ENCODE results near the gene PODXL. TPM values are rescaled to one million over a fixed set of nuclear protein-coding genes. Genes with fewer than 3 reads are reported as not detected.

PODXL gene
- polyA plus RNA-seq, 1 donor (not counting 4 experiments of a cell fraction or from before 2014, with no cell fraction given), result 0.08 TPM

DNA sequence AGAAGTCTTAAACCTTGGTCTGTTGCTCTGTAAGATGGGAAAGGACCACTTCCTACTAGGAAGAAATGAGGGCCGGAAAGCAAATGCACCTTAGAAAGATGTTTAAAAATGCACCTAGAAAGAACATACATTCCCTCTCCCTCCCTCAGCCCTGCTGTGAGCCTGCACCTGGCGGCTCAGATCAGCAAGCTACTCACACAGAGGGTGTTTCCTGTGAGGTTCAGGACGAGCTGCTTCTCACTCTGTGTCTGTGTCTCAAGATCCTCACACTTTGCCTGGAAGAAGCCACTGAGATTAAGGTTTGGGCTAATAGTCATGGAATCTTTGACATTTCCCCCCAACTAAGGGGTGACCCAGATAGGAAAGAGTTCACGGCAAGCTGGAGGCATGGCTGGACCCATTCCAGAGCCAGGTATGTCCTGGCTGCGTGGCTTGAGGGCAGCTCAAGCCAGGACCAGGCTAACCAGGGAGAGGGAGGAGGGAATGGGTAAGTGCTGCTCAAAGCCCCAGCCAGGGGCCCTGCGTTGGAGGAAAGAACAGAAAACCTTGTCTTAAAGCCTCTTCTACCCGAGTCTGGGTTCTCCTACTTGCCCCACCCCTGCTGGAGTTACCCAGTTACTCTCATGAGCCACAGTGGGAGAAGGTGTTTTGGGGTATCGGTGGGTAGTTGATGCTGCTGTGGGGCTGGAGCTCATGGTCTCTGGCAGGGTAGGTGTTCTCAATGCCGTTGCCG lies 47.5 kb downstream of the PODXL start:
- dilution Hi-C loops (cut with MboI; ENCODE audit: extremely low pct_ligation_motif_present, low sequenced_read_pairs), result no loop called here
- no peak overlapping the region for H3K4me2 ChIP-seq (ENCODE audit: control insufficient read depth, extremely low read depth, insufficient read depth, low read depth, low read length)
- H3K9me3 ChIP-seq (ENCODE audit: control insufficient read depth, low read depth, low read length), result no peaks in the 10 kb centered on the region
- no peaks in the 10 kb centered on the region for H3K9me1 ChIP-seq (ENCODE audit: control insufficient read depth, extremely low read depth, insufficient read depth, low read length)
- FAIRE-seq, result no peak
- DNase-seq (ENCODE audit: low read depth, low spot score), result no peak
- no peak overlapping the region for H3K27ac ChIP-seq (ENCODE audit: control insufficient read depth, insufficient read depth, low read length)
- no peaks in the 10 kb centered on the region for H3K79me2 ChIP-seq (ENCODE audit: control insufficient read depth, insufficient read depth, low read length)
- no peaks in the 10 kb centered on the region for H3K36me3 ChIP-seq (ENCODE audit: control insufficient read depth in 2 of 2, extremely low read depth in 1 of 2, insufficient read depth in 2 of 2, low read length in 2 of 2)
- no peaks in the 10 kb centered on the region for H4K20me1 ChIP-seq (ENCODE audit: control insufficient read depth, extremely low read depth, insufficient read depth, low read length)
- H2AFZ ChIP-seq (ENCODE audit: control insufficient read depth, low read length), result no peak overlapping the region
- no peak overlapping the region for H3K4me3 ChIP-seq (ENCODE audit: control insufficient read depth in 2 of 3, extremely low read depth in 1 of 3, insufficient read depth in 2 of 3, low read depth in 1 of 3, low read length in 3 of 3)
- TF ChIP-seq, protein P1, sequence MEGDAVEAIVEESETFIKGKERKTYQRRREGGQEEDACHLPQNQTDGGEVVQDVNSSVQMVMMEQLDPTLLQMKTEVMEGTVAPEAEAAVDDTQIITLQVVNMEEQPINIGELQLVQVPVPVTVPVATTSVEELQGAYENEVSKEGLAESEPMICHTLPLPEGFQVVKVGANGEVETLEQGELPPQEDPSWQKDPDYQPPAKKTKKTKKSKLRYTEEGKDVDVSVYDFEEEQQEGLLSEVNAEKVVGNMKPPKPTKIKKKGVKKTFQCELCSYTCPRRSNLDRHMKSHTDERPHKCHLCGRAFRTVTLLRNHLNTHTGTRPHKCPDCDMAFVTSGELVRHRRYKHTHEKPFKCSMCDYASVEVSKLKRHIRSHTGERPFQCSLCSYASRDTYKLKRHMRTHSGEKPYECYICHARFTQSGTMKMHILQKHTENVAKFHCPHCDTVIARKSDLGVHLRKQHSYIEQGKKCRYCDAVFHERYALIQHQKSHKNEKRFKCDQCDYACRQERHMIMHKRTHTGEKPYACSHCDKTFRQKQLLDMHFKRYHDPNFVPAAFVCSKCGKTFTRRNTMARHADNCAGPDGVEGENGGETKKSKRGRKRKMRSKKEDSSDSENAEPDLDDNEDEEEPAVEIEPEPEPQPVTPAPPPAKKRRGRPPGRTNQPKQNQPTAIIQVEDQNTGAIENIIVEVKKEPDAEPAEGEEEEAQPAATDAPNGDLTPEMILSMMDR (optimal IDR thresholded peaks at IDR 0.05 in 1 of 3, IDR thresholded peaks at IDR 0.05 in 1 of 3, conservative IDR thresholded peaks at IDR 0.05 in 1 of 3; ENCODE audit: extremely low read depth in 1 of 3, insufficient read depth in 2 of 3, low read length in 3 of 3), result no peak
- TF ChIP-seq EZH2 (IDR thresholded peaks at IDR 0.05; ENCODE audit: low read length), result no peak
- peaks cover 13% of the 10 kb centered on the region for H3K27me3 ChIP-seq (ENCODE audit: control insufficient read depth, extremely low read depth, insufficient read depth, low read length)
- H3K9ac ChIP-seq (ENCODE audit: control insufficient read depth, extremely low read depth, insufficient read depth, low read length), result no peak overlapping the region
- no peaks in the 10 kb centered on the region for H3K4me1 ChIP-seq (ENCODE audit: control insufficient read depth, extremely low read depth, insufficient read depth, low read length)

DNA sequence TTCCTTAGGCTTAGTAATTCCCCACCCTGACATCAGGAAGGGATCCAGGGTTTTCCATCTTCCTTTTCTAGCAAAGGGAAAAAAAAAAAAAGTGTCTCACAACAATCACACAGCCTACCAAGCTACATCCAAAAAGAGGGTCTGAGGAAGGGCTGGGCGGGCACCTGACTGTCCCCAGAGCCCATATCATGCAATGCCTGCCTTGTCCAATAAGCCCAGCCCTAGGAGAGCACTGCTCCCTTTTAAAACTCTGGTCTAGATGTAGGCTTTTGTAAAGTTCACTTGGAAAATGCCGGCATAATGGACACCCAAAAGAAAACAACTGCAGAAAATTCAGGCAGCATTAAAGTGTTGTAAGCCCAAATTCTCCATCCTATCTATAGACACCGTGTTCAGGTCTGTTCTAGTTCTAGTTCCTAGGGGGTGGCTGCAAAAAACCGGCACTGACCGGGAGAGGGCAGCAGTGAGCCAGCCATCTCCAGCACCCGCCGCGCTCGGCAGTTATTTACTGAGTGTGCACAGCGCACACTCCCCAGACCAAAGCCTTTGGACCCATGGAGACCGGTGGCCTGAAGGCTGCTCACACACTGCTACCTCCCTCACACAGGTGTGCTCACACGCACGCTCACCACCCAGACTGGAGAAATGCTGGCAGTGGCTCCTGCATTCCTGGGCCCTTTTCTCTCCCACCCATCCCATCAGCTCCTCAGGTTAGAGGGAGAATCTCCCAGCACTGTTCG lies 48.7 kb downstream of the PODXL start:
- H2AFZ ChIP-seq (ENCODE audit: control insufficient read depth, low read length), result no peak overlapping the region
- H3K9me3 ChIP-seq (ENCODE audit: control insufficient read depth, low read depth, low read length), result no peaks in the 10 kb centered on the region

More for the DNA sequence above, 48.7 kb downstream of the PODXL start:
- Histone ChIP-seq H3K4me1 (ENCODE audit: control insufficient read depth, extremely low read depth, insufficient read depth, low read length) (no peaks in the 10 kb centered on the region), H3K4me3 (ENCODE audit: control insufficient read depth in 2 of 3, extremely low read depth in 1 of 3, insufficient read depth in 2 of 3, low read depth in 1 of 3, low read length in 3 of 3) (no peak overlapping the region), H3K27ac (ENCODE audit: control insufficient read depth, insufficient read depth, low read length) (no peak overlapping the region), H3K4me2 (ENCODE audit: control insufficient read depth, extremely low read depth, insufficient read depth, low read depth, low read length) (peak overlapping the region; percentile 18), H3K27me3 (ENCODE audit: control insufficient read depth, extremely low read depth, insufficient read depth, low read length) (peaks cover 13% of the 10 kb centered on the region), H3K79me2 (ENCODE audit: control insufficient read depth, insufficient read depth, low read length) (no peaks in the 10 kb centered on the region), H3K36me3 (ENCODE audit: control insufficient read depth in 2 of 2, extremely low read depth in 1 of 2, insufficient read depth in 2 of 2, low read length in 2 of 2) (no peaks in the 10 kb centered on the region), H3K9me1 (ENCODE audit: control insufficient read depth, extremely low read depth, insufficient read depth, low read length) (no peaks in the 10 kb centered on the region), H4K20me1 (ENCODE audit: control insufficient read depth, extremely low read depth, insufficient read depth, low read length) (no peaks in the 10 kb centered on the region), H3K9ac (ENCODE audit: control insufficient read depth, extremely low read depth, insufficient read depth, low read length) (no peak overlapping the region)
- dilution Hi-C loops (cut with MboI; ENCODE audit: extremely low pct_ligation_motif_present, low sequenced_read_pairs), result no loop called here
- TF ChIP-seq EZH2 (IDR thresholded peaks at IDR 0.05; ENCODE audit: low read length), result peak; percentile 25
- TF ChIP-seq, protein P1 (optimal IDR thresholded peaks at IDR 0.05 in 1 of 3, IDR thresholded peaks at IDR 0.05 in 1 of 3, conservative IDR thresholded peaks at IDR 0.05 in 1 of 3; ENCODE audit: extremely low read depth in 1 of 3, insufficient read depth in 2 of 3, low read length in 3 of 3), result peak; percentile 89 to 92 (median 90)
- no peak for FAIRE-seq
- DNase-seq (ENCODE audit: low read depth, low spot score), result no peak

Measured in keratinocyte (primary cell).